Stimulated activated CD4-positive, alpha-beta T cell treated with anti-CD3 and anti-CD28 coated beads, Interleukin-1b, Interleukin-23, amount 100 ng/mL, for 48 hours (primary cell): ENCODE measurements around the gene AHNAK2.
"Not testable (repeated sequence)": the region's sequence is repeated elsewhere in the genome, so short reads cannot be mapped to it uniquely, and the experiment has no call there.

Experiments
- DNase-seq: peaks from one replicate; pipeline ENCODE4 v3.0.0-alpha.2; 2020

AHNAK2 gene

GRCh38 chr14:104924421-104925213 is 53.6 kb downstream of the AHNAK2 start, which contains the start of gene PLD4:
PLD4 (plus strand) TSS chr14:104924879; CDS start chr14:104927141, 2,262 bp downstream.
- DNase-seq: no peak

GRCh38 chr14:104923640-104924420 is 54.3 kb downstream of the AHNAK2 start:
- no peak for DNase-seq

- no peak for DNase-seq
These were observed 58.2 kb downstream of the AHNAK2 start for GRCh38 chr14:104919993-104920315.

GRCh38 chr14:104919152-104919992 is 58.8 kb downstream of the AHNAK2 start:
- not testable (repeated sequence) for DNase-seq

- DNase-seq: no peak
These were observed 60.2 kb downstream of the AHNAK2 start for GRCh38 chr14:104917993-104918392.

GRCh38 chr14:104917116-104917515 is 61.1 kb downstream of the AHNAK2 start:
- DNase-seq: no peak

- DNase-seq: no peak
These were observed 64.7 kb downstream of the AHNAK2 start for GRCh38 chr14:104913435-104913834.

GRCh38 chr14:104912053-104912452 is 66.1 kb downstream of the AHNAK2 start:
- no peak for DNase-seq

GRCh38 chr14:104908303-104908702 is 69.9 kb downstream of the AHNAK2 start:
- no peak for DNase-seq

- not testable (repeated sequence) for DNase-seq
These were observed 72.6 kb downstream of the AHNAK2 start for GRCh38 chr14:104905579-104905933.

- DNase-seq: not testable (repeated sequence)
These were observed 73.3 kb downstream of the AHNAK2 start for GRCh38 chr14:104904650-104905578.

- no peak for DNase-seq
These were observed 74.2 kb downstream of the AHNAK2 start for GRCh38 chr14:104903990-104904389.

GRCh38 chr14:104900639-104901512 is 77.3 kb downstream of the AHNAK2 start:
- no peak for DNase-seq

- no peak for DNase-seq
These were observed 78.4 kb downstream of the AHNAK2 start for GRCh38 chr14:104899781-104900180.

GRCh38 chr14:104898870-104899510 is 79.2 kb downstream of the AHNAK2 start:
- DNase-seq: no peak

- DNase-seq: no peak
These were observed 80.0 kb downstream of the AHNAK2 start for GRCh38 chr14:104898195-104898558.

GRCh38 chr14:104897330-104898194 is 80.6 kb downstream of the AHNAK2 start:
- no peak for DNase-seq

GRCh38 chr14:104895786-104896661 is 82.2 kb downstream of the AHNAK2 start:
- DNase-seq: no peak
